NCI-H2196 treated with DMSO at 0.1 percent for 48 hours (cell line): ENCODE data around the gene HMGXB4.
A peak's percentile ranks its signal among the peaks of the same experiment; 100 is the strongest.

Experiments
- DNase-seq: peaks from one replicate; lab custom pipeline; 2025; ENCODE audit not compliant: unreplicated experiment; lab: John Stamatoyannopoulos, UW

HMGXB4 gene

DNA sequence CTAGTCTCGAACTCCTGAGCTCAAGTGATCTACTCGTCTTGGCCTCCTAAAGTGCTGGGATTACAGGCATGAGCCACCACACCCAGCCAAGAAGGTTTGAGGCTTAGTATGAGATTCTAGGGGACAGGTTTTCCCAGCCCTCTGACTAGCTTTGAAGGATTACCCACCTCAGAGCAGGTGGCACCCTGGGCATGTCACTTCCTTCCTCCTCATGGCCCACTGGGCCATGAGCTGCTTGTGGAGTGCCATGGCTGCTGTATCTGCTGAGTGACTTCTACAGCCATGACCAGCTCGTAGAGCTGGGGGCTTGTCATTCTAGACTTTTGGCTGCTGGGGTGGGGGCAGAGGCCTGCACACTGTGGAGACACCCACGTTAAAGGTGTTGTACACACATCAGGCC is 67.5 kb downstream of the HMGXB4 start:
- DNase-seq = no peak

DNA sequence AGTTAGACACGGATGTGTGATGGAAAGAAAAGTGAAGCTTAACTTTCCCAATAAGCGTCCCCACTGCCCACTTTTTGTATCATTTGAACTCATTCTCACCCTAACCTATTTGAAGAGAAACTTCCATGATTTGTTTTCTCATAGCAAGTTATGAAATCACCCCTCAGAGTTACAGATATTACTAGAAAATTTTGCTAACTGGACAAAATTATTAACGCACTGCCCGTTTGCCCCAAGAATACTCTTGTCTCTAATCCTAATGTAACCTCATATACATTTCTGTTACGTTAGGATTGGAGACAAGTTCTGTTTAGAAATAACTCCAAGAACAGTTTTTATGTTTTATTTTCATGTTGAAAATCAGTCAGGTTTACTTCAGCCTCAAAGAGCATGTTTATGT is 67.9 kb downstream of the HMGXB4 start:
- no peak for DNase-seq

DNA sequence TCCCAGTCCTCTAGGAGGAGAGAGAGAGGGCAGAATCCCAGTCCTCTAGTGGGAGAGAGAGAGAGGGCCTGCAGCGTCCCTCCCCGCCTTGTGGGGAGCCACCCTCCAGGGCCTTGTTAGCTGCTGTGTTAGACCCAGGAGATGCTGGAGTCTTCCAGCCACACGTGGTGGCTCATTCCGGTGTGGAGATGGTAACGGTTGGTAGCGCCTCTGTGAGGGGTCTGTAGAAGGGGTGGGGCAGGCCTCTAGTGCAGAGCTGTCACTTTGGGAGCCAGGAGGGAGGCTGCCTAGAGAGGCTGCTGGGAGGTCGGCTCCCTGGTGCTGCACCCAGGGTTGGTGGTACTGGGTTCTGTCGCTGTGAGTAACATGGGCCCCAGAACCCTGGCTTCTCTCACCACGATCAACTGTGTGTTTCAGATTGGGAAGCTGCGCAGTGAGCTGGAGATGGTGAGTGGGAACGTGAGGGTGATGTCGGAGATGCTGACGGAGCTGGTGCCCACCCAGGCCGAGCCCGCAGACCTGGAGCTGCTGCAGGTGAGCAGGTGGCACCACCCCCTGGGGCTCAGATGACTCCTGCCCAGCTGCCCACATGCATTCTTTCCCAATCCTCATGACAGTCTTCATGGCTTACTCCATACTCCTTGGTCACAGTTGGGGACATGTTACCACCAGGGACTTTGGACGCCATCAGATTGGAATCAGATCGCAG is 69.7 kb downstream of the HMGXB4 start:
- no peak for DNase-seq

DNA sequence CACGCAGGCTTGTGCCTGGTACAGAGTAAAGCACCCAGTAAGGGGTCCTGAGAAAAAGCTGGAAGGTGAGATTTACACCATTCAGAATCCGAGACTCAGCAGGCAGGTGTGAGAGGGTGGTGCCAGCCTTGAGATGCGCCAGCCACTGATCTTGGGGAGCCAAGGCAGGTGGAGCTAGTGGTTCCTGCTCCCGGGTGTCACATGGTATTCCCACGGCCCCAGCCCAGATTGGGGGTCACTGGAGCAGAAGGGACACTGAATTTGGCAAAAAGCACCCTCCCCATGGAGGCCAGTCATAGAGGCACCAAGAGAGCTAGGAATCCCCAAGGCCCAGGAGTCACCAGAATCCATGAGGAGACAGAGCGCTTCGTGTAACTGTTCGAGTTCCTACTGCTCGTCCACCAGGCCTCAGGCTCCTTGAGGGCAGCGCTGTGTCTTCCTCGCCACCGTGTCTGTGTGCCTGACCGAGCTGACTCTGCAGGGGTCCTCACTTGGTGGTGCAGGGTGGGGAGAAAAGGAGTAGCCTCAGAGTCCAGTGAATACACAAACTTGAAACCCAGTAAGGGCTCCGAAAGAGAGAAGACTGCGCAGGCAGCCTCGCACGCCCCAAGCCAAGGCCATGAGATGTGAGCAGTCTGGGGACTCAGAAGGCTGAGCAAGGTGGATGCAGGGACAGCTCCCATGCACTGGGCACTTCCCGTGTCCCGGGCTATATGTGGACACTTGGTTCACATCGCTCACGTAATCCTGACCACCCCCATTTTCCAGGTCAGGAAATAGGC is 70.6 kb downstream of the HMGXB4 start:
- DNase-seq = no peak

DNA sequence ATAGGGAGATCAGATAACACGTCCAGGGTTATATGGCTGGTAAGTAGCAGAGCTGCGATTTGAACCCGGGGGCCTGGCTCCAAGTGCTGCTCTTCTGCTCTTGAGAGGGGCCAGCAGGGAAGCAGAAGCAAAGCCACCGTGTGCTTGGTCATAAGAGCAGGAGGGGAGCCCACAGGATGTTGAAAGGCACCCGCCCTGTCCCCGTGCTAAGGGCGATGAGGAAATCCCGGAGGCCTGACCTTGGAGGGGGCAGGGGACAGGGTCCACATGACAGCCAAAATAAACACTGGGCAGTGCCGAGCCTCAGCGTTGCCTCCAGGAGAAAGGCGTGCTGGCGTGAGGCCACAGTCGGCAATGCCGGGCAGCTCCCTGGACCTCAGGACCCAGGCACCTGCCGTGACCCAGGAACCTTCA is 71.2 kb downstream of the HMGXB4 start:
- DNase-seq = no peak

DNA sequence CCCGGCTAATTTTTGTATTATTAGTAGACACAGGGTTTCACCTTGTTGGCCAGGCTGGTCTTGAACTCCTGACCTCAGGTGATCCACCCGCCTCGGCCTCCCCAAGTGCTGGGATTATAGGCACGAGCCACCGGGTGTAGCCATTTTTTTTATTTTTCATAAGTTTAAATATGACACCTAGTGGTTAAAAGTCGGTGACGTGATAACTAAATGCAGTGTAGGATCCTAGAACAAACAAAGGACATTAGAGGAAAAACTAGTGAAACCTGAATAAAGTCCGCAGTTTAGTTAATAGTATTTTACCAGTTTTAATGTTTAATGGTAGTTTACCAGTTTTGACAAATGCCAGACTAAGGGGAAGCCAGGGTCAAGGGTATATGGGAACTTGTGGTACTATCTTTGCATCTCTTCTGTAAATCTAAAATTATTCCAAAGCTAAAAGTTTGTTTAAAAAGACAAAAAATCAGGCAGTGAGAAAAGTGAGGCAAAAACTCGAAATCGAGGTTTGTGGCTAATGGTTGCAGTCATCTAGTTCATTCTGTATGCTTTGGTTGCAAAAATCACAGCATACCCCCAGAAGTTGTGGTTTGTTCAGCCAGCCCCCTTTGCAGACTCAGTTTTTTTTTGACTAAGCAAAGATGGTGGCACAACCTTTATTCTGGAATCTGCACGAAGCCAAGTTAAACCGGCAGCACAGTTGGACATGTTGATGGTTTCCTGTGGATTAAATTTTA is 72.0 kb downstream of the HMGXB4 start:
- DNase-seq = no peak

DNA sequence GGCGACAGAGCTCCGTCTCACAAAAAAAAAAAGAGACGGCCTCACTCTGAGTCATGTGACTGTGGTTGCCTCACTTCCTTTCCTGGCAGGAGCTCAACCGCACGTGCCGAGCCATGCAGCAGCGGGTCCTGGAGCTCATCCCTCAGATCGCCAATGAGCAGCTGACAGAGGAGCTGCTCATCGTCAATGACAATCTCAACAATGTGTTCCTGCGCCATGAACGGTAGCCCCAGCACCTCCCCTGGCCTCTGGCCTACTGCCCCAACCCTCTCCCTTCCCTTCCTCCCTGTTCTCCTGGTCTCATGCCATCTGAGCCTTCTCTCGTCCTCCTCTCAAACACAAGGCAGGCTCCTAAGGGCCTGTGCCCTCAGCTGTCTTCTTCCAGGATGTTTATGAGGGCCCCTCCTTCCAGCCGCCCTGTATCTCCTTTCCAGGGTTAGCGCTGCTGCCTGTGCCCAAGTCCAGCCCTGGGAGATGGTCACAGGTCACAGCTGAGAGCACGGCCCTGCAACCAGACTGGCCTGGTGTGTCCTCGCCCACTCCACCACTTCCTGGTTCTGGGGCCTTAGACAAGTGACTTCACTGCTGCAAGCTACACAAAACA is 73.1 kb downstream of the HMGXB4 start:
- peak; percentile 57 for DNase-seq

DNA sequence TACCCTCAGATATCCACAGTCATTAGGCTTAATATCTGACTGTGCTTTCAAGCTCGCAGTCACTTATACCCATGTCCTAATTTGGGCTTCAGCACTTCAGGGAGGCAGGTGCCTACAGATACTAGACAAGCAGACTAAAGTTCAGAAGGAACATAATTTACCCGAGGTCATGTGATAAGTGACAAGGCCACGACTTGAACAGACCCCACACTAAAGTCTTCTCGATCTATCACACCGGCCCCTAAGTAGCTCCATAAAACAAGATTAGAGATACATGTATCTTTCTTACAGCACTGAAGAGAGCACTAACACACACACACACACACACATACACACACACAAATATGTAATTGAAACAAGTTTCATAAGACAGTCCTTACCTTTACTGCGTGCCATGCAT is 75.0 kb downstream of the HMGXB4 start:
- no peak for DNase-seq

DNA sequence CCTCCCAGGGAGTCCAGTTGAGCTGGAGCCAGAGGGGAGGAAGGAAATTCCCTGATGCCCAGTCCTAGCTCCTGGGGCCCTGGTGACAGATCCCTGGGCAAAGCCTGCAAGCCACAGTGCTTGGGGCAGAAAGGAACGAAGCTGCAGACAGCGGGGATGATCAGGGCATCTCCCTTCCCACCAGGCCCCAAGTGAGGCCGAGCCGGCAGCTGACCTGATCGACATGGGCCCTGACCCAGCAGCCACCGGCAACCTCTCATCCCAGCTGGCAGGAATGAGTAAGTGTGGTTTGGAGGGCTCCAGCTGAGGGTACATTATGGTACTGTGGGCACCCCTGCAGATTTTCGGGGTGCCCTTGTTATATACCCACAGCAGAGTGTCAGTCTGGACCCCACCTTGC is 75.9 kb downstream of the HMGXB4 start:
- DNase-seq = no peak

DNA sequence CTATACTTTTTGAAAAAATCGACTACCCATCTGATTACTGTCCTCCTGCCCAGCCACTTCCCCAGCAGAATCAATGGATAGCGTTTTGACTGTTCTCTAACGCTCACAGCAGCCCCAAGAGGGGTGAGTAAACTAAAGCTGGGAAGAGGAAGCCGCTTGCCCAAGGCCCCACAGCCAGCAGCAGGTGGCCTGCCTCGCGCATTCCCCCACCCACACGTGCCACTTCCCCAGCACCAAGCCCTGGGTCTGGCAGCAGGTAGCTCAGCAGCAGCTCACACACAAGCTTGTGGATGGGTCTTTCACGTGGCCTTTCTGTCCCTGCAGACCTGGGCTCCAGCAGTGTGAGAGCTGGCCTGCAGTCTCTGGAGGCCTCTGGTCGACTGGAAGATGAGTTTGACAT is 76.7 kb downstream of the HMGXB4 start:
- no peak for DNase-seq

DNA sequence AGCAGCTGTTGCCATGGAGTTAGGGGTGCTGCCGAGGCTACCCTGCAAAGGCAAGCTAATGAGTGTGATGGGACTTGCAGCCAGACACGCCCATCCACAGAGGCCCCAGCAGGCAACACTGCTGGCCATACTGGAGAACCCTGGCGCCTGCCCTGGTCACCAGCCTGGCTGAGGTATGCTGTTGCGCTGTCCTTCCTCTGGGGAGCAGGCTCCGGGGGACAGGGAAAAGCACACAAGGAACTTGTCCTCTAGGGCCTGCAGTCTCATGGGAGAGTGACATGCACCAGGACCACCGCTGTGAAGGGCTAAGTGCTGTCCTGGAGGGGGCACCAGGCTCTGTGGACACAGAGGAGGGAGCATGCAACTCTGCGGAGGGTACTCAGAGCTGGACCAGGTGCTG is 78.2 kb downstream of the HMGXB4 start:
- DNase-seq = no peak

DNA sequence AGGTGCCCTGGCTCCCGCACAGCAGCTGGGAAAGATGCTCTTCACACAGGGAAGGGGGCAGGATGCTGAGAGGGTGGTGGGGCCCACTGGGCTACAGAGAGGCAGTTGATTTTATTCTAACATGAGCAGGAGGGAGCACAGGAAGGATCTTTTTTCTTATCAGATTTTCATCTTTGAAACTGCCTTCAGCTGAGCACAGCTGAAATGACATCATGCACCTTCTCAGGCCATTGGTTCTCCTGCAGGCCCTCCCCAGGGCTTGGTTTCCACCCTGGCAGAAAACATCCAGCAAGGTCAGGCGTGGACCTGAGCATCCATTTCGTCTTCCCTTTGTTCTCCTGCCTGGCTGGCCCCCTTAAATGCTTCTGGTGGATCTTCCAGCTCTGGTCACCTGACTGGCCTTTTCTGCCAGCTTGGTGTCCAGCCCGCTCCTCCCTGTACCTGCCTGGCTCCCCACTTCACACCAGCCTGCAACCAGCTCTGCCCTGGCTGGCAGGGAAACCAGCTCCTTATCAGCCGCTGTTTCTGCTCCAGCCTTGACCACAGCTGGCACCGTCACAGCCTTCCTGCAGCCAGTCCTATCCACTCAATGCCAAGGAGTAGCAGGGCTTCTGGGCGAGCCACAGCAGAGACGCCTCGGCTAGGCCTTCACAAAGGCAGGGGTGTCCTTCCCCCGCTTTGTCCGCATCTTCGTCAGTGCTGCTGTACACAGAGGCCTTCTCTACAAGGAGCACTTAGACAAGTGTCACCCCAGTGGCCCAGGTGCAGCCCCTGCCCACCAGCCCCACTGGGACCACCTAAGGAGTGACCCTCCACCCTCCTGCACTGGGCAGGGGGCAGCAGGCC is 78.9 kb downstream of the HMGXB4 start:
- no peak for DNase-seq

DNA sequence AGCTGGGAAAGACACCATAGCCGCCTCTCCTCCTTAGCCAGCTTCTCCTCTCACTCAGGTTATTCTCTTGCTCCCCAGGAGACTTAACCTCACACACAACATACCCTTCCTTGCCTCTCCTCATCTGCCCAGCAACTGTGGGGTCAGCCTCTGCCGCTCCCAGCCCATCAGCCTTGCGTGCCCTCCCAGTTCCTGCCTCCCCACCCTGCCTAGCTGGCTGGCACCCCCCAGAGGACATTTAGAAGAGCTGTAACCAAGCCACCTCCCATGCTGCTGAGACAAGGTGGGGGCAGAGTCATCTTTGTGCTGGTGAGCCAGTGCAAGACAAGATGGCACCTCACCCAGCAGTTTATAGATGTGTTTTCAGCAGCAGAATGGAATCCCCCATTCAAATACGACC is 80.6 kb downstream of the HMGXB4 start:
- DNase-seq = no peak

DNA sequence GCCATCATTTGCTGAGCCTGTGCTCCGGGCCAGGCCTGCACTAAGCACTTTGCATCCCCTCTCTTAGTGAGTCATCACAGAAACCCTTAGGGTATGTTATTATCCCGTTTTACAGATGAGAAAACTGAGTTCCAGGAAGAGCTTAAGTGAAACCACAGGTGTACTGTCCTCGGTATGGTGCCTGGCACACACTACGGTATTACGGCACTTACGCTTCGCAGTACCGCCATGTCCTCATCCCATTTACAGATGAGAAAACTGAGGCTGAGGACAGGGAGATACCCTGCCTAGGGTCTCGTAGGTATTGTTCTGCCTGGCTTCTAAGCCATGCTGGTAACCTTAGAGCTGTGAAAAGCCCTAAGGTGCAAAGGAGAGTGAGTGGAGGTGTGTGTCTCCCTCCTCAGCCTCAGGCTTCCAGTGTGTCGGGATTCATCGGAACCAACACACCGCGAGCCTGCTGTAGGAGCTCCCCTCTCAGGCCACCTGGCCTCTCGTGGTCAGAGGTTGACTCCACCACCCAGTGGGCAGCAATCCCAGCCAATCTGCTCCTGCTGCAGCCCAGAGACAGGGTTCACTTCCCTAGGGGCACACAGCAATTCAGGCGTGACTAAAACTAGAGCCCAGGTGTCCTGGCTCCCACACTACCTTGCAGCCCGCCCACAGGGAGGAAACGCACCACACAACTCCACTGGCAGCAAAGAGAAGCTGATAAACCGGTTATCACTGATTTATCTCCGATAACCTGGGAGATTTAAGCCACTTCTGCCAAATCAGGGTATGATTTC is 84.0 kb downstream of the HMGXB4 start:
- DNase-seq = no peak

DNA sequence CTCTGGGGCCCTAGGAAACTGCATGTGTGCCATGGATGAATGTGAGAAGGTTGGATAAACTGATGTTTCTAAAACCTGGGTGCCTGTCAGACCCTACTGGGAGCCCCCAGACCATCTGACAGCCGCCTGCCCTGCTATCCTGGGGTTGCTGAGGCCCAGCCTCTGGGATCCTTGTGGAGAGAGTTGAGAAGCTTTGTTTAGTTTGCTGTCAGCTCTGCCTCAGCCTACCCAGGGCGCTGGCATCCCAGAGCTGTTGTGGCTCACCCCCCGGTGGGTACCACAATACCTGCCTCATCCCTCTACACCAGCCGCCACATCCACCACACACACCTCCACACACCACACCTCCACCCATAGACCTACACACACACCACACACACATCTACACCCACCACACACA is 85.1 kb downstream of the HMGXB4 start:
- no peak for DNase-seq

DNA sequence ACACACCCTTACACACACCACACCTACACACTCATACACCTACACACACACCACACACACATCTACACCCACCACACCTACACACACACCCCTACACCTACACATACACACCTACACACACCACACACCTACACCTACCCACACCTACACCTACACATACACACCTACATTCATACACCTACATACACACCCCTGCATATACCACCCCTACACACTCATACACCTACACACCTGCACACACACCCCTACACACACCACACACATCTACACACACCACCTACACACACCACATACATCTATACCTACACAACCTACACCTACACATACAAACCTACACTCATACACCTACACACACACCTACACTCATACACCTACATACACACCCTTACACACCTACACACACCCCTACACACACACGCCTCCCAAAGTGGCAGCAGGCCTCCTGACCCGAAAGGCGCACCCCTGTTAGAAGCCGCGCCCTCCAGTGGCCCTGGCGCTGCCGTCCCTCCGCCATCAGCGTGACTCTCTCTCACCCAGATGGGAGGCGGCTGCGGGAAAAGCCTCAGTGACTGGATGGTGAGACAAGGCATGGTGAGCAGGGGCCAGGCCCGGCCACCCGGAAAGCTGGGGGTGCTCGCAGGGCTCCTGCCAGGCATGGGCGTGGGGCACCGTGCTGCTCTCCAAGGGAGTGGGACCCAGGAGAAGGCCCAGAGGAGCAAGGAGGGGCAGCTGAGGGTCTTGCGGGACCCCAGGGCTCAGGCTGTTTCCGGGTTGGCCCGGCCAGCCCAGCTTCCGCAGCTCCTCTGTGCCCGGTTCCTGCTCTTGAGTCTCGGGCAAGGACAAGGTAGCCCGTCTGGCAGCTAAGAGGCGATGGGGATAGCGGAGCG is 86.6 kb downstream of the HMGXB4 start:
- DNase-seq = no peak

DNA sequence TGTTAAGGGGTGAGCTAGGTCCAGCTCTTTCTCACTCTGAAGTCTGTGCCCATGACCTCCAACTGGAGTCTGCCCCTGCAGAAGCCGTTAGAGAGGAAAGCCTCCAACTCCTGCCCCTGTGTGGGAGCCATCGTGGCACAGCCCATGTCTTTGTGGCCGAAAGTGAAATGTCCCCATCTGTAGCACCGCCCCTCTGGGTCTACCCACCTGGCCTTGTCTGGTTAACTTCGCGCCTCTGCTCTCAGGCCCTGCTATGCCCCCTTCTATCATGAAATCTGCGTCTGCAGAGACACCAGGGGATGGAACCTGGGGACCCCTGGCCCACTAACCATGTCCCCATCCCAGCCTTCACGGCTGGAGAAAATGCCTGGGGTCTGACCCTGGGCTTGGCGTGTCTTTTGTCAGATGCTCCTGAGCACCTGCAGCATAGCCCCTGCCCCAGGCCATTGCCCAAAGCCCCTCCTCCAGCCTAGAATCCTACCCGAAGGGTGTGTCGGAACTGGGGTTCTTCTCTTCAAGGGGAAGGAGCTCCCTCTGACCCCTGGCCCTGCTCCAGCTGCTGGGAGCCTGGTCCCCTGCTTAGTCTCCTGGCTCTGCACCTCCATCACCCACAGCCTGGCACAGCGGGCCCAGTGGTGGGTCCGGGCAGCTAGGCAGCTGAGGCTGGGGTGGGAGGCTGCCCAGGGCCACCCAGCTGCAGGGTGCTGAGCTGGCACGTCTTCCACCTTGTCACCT is 87.8 kb downstream of the HMGXB4 start:
- DNase-seq = no peak
